ENCODE measurements around the gene EML4. TPM values are rescaled to one million over a fixed set of nuclear protein-coding genes. Genes with fewer than 3 reads are reported as not detected.

Gene EML4
- total and polyA plus RNA-seq, 10 of the 15 experiments (the other 5 are each of a cell fraction or from before 2014, with no cell fraction given): 23.1 to 91.3 (median 77.4) TPM

- ChIA-PET RAD21 (ENCODE audit: unreplicated experiment) (interaction anchor here (0.7 to 6.2 kb wide), 9 partner anchors 8 to 68 kb away, joined by 3 to 41 read pairs (median 7); no protein-coding TSS in a partner anchor), CTCF (interaction anchor here (0.6 to 3.4 kb wide), 10 partner anchors 8 to 128 kb away, joined by 3 to 23 read pairs (median 4); no protein-coding TSS in a partner anchor), POLR2A (interaction anchor here (1.0 to 6.6 kb wide), 6 partner anchors 11 to 66 kb away, joined by 3 to 45 read pairs (median 11); no protein-coding TSS in a partner anchor), SMC1A (ENCODE audit: uncharacterized antibody, unreplicated experiment) (interaction anchor here (0.8 to 7.2 kb wide), 14 partner anchors 7 to 68 kb away, joined by 3 to 87 read pairs (median 8); no protein-coding TSS in a partner anchor)
- BruUV-seq (replicated peaks): no TSS peak
- in situ Hi-C loops (cut with MboI): no loop called here
- Histone ChIP-seq H3K4me1 (ENCODE audit: control insufficient read depth, insufficient read depth, low read length) (peaks cover 65% of the 10 kb centered on the region), H3K4me3 (no peak overlapping the region), H3K36me3 (ENCODE audit: control insufficient read depth in 2 of 2, insufficient read depth in 2 of 2, low read length in 1 of 2) (no peaks in the 10 kb centered on the region), H2AFZ (ENCODE audit: control insufficient read depth, low read depth, low read length) (no peak overlapping the region; the same call in 1 of the 2 replicates), H3K9me3 (replicated peaks; ENCODE audit: control insufficient read depth, insufficient read depth, low read length) (no peaks in the 10 kb centered on the region), H3K27me3 (replicated peaks in 1 of 2; ENCODE audit: control insufficient read depth in 2 of 2, insufficient read depth in 2 of 2, low read length in 1 of 2) (no peaks in the 10 kb centered on the region), H3K4me2 (ENCODE audit: control insufficient read depth, insufficient read depth) (peak overlapping the region; percentile 65), H3K79me2 (ENCODE audit: control insufficient read depth, insufficient read depth, low read length) (no peaks in the 10 kb centered on the region), H3K27ac (ENCODE audit: control insufficient read depth, insufficient read depth) (peak overlapping the region; percentile 73), H4K20me1 (ENCODE audit: control insufficient read depth, insufficient read depth) (no peaks in the 10 kb centered on the region), H3K9ac (ENCODE audit: control insufficient read depth, insufficient read depth, low read length) (no peak overlapping the region)
- DNase-seq (ENCODE audit: low read depth, low spot score) (no peak), ATAC-seq (peak; percentile 15), FAIRE-seq (peak; percentile 78)
- intact Hi-C loops (cut with micrococcal nuclease; ENCODE audit: unreplicated experiment): no loop called here
- WGBS (ENCODE audit: insufficient coverage, insufficient replicate concordance, low lambda C conversion rate, missing lambda C conversion rate): 47% methylated on average over 7 of the region's 7 CpGs
- TF ChIP-seq CBFB (IDR thresholded peaks at IDR 0.05; ENCODE audit: low read depth) (peak; percentile 39; the same call in 1 of the 2 replicates), FOXK2 (IDR thresholded peaks at IDR 0.05) (no peak), BHLHE40 (IDR thresholded peaks at IDR 0.05; ENCODE audit: borderline replicate concordance in 1 of 2, low read depth in 2 of 2, low read length in 1 of 2) (no peak), USF2 (IDR thresholded peaks at IDR 0.05; ENCODE audit: borderline replicate concordance, low read depth, low read length) (no peak; the same call in 1 of the 2 replicates), CHD1 (IDR thresholded peaks at IDR 0.05; ENCODE audit: low read depth, low read length) (no peak), CREM (IDR thresholded peaks at IDR 0.05; ENCODE audit: low read depth) (no peak), EED (IDR thresholded peaks at IDR 0.05; ENCODE audit: low read depth) (peak; percentile 79), IKZF1 (conservative IDR thresholded peaks at IDR 0.05) (peak; percentile 69), KDM1A (IDR thresholded peaks at IDR 0.05; ENCODE audit: borderline replicate concordance) (no peak), HDGF (IDR thresholded peaks at IDR 0.05) (no peak), RELB (IDR thresholded peaks at IDR 0.05; ENCODE audit: low read depth) (no peak), ZBED1 (IDR thresholded peaks at IDR 0.05; ENCODE audit: borderline replicate concordance) (no peak), ZBTB40 (IDR thresholded peaks at IDR 0.05; ENCODE audit: borderline replicate concordance) (no peak), NFIC (IDR thresholded peaks at IDR 0.05; ENCODE audit: low read depth, low read length) (peak; percentile 57; the same call in 1 of the 2 replicates), TCF12 (IDR thresholded peaks at IDR 0.05; ENCODE audit: low read depth, low read length) (peak; percentile 69; the same call in 1 of the 2 replicates)
Observed at GRCh38 chr2:42128721-42129486, 40.2 kb upstream of the EML4 start.
